HEK293 (cell line): ENCODE data around the gene LMO2.

ENCODE experiments used
- KLF10 ChIP-seq: fragments of 450-650 bp; IDR thresholded peaks from 2 replicates; pipeline ENCODE4 v1.5.1; 2018; ENCODE audit warnings: missing biosample characterization, mild to moderate bottlenecking, missing genetic modification characterization
- KLF16 ChIP-seq: fragments of 450-650 bp; formaldehyde crosslinking; IDR thresholded peaks from 2 replicates; pipeline ENCODE4 v1.5.1; 2017; ENCODE audit warnings: missing biosample characterization, missing genetic modification characterization
- MZF1 ChIP-seq: fragments of 450-650 bp; formaldehyde crosslinking; IDR thresholded peaks from 2 replicates; pipeline ENCODE4 v1.5.1; 2017; ENCODE audit warnings: missing biosample characterization, missing genetic modification characterization, borderline replicate concordance
- ZNF146 ChIP-seq: fragments of 450-650 bp; formaldehyde crosslinking; IDR thresholded peaks from 2 replicates; pipeline ENCODE4 v1.5.1; 2016; ENCODE audit warnings: missing biosample characterization, missing genetic modification characterization
- ZNF169 ChIP-seq: fragments of 450-650 bp; formaldehyde crosslinking; IDR thresholded peaks from 2 replicates; pipeline ENCODE4 v1.5.1; 2016; ENCODE audit warnings: missing biosample characterization, missing genetic modification characterization
- ZNF654 ChIP-seq: fragments of 450-650 bp; formaldehyde crosslinking; IDR thresholded peaks from 2 replicates; pipeline ENCODE4 v1.5.1; 2016; ENCODE audit warnings: low read depth, missing biosample characterization, missing genetic modification characterization
- TF ChIP-seq, protein P1 (sequence below): fragments of 450-650 bp; formaldehyde crosslinking; IDR thresholded peaks from 2 replicates; pipeline ENCODE4 v1.5.1; 2016; ENCODE audit warnings: missing biosample characterization, missing genetic modification characterization
- TF ChIP-seq, protein P2 (sequence below): fragments of 450-650 bp; formaldehyde crosslinking; IDR thresholded peaks from 2 replicates; pipeline ENCODE4 v1.5.1; 2016; ENCODE audit warnings: missing biosample characterization, missing genetic modification characterization

GRCh38 chr11:33835143-33835878, 56.6 kb downstream of the LMO2 start:
- TF ChIP-seq ZNF146 (tag by site-specific recombination) (no peak), KLF16 (no peak), MZF1 (no peak), ZNF169 (tag by site-specific recombination) (no peak), KLF10 (tag by site-specific recombination) (no peak), ZNF654 (tag by site-specific recombination) (peak; percentile 65)
- TF ChIP-seq, protein P1, sequence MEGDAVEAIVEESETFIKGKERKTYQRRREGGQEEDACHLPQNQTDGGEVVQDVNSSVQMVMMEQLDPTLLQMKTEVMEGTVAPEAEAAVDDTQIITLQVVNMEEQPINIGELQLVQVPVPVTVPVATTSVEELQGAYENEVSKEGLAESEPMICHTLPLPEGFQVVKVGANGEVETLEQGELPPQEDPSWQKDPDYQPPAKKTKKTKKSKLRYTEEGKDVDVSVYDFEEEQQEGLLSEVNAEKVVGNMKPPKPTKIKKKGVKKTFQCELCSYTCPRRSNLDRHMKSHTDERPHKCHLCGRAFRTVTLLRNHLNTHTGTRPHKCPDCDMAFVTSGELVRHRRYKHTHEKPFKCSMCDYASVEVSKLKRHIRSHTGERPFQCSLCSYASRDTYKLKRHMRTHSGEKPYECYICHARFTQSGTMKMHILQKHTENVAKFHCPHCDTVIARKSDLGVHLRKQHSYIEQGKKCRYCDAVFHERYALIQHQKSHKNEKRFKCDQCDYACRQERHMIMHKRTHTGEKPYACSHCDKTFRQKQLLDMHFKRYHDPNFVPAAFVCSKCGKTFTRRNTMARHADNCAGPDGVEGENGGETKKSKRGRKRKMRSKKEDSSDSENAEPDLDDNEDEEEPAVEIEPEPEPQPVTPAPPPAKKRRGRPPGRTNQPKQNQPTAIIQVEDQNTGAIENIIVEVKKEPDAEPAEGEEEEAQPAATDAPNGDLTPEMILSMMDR (tag by site-specific recombination), result no peak
- TF ChIP-seq, protein P2, sequence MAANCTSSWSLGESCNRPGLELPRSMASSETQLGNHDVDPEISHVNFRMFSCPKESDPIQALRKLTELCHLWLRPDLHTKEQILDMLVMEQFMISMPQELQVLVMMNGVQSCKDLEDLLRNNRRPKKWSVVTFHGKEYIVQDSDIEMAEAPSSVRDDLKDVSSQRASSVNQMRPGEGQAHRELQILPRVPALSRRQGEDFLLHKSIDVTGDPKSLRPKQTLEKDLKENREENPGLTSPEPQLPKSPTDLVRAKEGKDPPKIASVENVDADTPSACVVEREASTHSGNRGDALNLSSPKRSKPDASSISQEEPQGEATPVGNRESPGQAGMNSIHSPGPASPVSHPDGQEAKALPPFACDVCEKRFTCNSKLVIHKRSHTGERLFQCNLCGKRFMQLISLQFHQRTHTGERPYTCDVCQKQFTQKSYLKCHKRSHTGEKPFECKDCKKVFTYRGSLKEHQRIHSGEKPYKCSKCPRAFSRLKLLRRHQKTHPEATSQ (tag by site-specific recombination), result no peak
